GM18511 (cell line): ENCODE results near the gene HDAC4.

Source experiments
- ATAC-seq: cut with Tn5 transposase; IDR thresholded peaks from one replicate; pipeline ENCODE4 v1.9.1; 2021; ENCODE audit warnings: mild to moderate bottlenecking, moderate library complexity; ENCODE audit not compliant: unreplicated experiment

Gene HDAC4

GRCh38 chr2:239244625-239245024 lies 156.2 kb downstream of the HDAC4 start:
- no peak for ATAC-seq

GRCh38 chr2:239241431-239241960 lies 159.3 kb downstream of the HDAC4 start:
- no peak for ATAC-seq

GRCh38 chr2:239240414-239240881 lies 160.4 kb downstream of the HDAC4 start:
- ATAC-seq, result no peak

DNA sequence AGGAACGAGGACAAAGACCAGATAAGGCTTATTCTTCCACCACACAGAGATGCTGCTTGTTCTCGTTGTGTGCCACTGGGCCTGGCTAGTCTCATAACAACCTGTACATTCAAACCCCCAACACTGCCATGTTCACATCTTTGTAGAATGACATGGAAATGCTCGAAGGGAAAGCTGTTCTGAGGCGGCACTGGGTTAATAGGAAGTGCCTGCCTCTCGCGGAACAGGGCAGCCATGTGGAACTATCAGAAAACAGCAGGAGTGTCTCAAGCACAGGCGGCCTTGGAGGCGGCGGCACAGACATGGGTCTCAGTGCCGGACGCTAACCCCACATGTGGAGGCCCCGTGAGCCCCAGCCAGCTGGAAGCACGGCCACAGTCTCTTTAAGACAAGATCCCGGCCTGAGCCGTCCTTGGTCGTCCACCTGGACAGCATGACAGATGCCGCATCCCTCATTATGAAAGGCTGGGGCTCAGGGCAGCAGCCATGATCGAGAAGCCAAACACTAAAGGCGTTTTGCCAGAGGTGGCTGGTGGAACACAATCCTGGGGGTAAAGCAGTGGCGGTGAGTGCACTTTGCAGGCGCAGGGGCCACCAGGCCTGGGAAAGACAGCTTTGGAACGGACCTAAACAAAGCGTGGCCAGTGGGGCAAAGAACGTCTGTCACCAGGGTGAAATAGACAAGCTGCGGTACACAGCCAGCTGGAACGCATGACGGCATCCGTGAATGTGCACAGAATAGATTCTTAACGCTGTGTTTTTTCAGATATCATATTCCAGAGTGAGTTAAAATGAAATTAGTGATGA lies 161.0 kb downstream of the HDAC4 start:
- ATAC-seq, result no peak

DNA sequence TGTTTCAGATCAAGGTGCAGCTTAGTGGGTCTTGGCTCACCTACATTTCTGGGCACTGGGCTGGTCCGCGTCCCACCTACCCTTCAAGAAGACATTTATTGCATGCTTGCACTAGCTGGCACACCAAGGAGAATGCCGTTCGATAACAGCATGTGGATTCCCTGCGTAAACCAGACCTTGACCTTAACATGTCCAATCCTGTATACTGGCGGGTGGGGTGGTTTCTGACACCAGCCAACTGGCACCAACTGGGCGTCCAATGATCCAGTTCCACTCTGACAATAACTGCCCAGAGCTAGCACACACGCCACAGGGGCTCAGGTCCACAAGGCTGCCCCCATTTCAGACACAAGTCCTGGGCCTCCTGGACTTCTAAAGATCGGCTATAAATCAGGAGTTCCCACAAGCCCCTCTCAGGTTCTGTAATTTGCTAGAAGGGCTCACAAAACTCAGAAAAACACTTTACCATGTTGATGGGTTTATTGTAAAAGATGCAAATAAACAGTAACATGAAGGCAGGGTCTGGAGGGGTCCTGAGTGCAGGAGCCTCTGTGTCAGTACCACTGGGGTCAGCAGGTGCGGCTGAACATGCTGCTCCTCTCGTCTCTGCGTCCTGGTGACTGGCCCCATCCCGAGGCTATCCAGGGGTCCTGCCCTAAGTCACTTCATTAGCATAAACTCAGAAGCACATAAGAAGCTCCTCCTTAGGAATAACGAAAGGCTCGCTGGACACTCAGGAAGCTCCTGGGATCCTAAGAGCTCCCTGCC lies 161.8 kb downstream of the HDAC4 start:
- ATAC-seq, result no peak

- no peak for ATAC-seq
Measured at GRCh38 chr2:239238381-239238780, 162.4 kb downstream of the HDAC4 start.

DNA sequence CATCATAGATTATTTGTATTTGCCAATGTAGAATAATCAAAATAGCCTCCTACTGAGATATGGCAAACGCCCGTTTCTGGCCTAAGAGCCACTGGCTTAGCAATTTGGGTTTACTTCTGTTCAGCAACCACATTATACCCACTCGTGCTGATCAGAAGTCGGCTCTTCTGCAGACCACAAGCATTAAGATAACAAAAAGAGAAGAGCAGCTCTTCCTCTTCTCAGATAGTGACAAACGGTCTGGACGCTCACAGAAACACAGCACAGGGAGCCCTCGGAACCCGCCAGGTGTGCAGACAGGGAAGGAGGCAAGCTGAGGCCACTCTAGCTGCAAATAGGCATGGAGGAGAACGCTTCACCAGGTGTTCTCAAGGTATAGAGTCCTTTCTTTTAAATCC lies 164.0 kb downstream of the HDAC4 start:
- ATAC-seq, result no peak

DNA sequence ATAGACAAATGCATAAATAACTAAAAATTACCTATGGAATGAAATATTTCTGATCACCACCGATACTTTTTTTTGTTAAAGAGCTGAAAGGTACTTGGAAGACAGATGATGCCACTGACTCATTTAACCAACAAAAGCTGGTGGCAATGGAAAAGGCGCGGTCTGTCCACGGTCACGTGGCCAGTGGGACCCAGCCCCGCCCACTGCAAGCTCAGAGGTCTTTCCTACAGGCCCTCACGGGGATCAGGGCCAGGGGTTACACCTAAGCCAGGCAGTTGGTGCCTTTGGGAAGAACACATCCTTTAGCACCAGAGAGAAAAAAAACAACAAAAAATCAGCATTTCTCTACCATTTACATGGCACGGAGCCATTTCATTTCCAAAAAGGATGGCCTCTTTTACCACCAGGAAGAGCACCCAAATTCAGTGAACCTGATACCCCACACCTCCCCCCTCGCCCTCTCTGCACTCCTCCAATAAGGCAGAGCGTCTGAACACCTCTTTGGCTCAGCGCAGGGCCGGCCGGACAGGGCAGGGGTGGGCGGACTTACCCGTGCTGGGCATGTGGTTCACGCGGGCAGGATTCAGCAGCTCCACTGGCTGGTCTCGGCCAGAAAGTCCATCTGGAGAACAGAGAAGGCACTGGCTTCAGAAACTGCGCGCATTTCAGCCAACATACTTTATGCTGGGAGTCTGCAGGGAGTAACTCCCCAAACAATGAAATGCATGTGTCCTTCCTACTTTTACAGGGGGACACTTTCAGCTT lies 164.6 kb downstream of the HDAC4 start:
- no peak for ATAC-seq

GRCh38 chr2:239235311-239235710 lies 165.5 kb downstream of the HDAC4 start:
- ATAC-seq, result no peak

DNA sequence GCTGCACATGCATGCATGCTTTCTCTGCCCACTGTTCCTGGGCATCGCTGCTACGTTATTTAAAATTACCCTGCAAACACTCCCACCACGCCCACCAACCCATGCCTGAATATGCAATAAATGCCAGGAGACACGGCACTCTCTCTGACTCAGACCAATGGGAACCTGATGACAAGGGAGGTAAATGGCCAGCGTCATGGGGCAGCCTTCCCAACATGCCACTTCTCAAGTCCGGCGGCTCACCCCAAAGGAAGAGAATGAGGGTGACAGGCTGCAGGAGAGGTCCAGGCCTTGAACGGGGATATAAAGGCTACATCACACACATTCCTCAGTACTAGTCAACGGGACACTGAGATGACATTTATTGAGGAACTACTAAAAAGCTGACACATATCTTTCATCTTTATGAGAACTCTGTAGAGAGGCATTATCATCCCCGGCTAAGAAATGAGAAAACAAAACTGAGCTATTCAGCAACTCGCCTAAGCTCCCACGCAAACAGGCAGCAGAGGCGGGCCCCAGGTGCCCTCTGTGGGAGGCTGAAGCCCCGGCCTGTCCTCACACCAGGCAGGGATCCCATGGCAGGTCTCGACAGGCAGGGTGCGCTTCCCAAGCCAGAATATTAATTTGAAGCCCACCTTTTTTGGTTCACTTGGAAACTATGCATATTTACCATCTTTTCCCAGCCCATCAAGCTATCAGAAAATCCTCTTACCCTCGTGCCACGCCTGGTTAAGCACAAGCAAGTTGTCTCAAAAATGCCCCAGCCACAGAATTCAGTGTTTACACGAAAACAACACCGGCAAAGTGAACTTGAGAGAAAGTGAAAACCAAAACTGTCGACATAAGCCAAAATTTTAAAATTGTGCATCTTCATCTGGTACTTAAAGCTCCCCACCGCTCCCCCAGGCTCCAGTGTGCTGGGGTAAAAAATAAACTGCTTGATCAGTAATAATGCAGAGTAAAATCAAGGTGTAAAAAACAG lies 166.3 kb downstream of the HDAC4 start:
- no peak for ATAC-seq

DNA sequence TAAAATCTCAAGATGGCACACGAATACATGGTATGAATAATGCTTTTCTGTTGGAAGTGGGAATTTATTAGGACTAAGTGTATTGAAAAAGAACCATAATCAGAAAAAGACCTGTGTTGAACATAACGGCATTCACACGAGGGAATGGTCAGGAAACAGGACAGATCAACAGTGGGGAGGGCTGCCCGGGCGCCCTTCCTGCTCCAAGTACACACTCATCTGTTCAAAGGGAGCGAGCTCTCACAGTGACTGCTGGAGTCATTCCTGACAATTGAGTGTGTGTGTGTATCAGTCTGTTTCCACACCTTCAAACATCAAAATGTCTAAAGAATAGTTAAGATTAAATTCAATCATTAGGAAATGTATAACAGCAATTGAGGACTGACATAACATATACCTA lies 167.2 kb downstream of the HDAC4 start:
- ATAC-seq, result no peak

GRCh38 chr2:239232195-239232578 lies 168.6 kb downstream of the HDAC4 start:
- no peak for ATAC-seq

DNA sequence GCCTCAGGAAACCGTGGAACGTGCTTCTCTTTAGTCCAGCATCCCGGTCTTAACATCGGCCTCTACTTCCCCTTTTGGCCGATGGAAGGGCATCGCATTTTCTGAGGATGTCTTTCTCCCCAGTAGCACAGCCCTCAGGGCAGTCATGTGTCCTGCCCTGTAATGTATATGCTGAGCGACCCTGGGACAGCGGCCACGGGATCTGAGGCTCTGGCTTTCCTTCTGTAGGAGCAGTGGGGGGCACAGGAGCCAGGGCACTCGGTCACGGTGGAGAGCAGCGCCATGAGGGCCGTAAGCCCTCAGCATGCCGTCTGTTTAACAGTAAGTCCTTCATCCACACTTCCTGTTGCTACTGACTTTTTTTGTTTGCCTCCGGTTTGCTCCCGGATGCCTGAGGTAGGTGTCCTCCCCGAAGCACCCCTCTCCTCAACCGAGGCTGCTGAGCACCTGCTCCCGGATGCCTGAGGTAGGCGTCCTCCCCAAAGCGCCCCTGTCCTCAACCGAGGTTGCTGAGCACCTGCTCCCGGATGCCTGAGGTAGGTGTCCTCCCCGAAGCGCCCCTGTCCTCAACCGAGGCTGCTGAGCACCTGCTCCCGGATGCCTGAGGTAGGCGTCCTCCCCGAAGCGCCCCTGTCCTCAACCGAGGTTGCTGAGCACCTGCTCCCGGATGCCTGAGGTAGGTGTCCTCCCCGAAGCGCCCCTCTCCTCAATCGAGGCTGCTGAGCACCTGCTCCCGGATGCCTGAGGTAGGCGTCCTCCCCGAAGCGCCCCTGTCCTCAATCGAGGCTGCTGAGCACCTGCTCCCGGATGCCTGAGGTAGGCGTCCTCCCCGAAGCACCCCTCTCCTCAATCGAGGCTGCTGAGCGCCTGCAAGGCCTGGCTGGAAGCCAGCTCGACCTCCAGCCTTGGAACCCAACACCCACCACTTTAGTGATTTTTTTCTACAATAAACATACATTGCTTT lies 169.3 kb downstream of the HDAC4 start:
- no peak for ATAC-seq

GRCh38 chr2:239230318-239231052 lies 170.3 kb downstream of the HDAC4 start:
- no peak for ATAC-seq

- ATAC-seq, result no peak
Measured at GRCh38 chr2:239229545-239230279, 171.1 kb downstream of the HDAC4 start.

DNA sequence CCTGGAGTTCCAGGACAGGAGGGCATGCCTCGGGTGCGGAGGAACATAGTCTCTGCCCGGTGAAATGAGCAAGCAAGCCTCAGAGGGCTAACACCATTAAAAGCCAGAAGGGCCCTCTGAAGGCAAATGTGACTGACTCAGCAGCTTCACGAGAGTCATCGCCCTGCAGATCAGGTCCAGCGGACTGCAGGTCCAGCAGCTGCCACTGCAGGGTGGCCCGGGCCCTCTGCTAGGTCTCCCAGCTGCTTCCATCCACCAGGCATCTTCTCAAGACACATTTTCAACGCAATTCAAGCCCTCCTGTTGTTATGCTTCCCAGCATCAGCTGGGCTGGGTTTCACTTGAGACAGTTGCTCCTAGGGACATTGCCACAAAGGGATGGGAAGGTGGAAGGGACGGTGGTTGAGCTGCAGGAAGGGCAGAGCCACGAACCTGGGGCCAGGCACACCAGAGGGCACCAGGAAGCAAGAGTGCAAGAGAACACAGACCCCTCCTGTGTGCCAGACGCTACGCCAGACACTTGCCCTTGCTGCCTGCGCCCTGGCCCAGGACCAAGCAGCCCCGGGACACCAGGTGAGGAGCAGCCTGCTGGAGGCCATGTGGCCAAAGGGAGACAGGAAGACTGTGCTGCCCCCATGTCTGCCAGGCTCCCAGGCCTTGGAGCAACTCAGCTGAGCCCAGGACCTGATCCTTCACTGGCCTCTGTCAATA lies 173.0 kb downstream of the HDAC4 start:
- ATAC-seq, result no peak
